Measurements from ENCODE around the gene SYPL2. TPM values are rescaled to one million over a fixed set of nuclear protein-coding genes. Genes with fewer than 3 reads are reported as not detected.

Gene SYPL2
- total RNA-seq: not detected in 2 replicates
- 0.02 TPM in 1 of 2 replicates, not detected in the other for polyA plus RNA-seq
- polyA plus RNA-seq (2011; cell fraction: cytosol; rRNA removed): not detected in 2 replicates
- not detected in 2 replicates for polyA plus RNA-seq (2011; cell fraction: nucleus; rRNA removed)
- not detected in 2 replicates for polyA plus RNA-seq (2012)
- not detected in 2 replicates for polyA minus RNA-seq
- 0.82 TPM for polyA minus RNA-seq (2011; cell fraction: cytosol; rRNA and poly(A)+ RNA removed)
- polyA minus RNA-seq (2011; cell fraction: nucleus; rRNA and poly(A)+ RNA removed): not detected in 2 replicates
- percentile 6 among the genes with signal in this experiment for Bru-seq, nascent RNA
- BruChase-seq, experiment 1, labeled RNA remaining after a 6-hour chase: percentile 9 among the genes with signal in this experiment
- BruChase-seq, experiment 2, labeled RNA remaining after a 2-hour chase: not detected
- long read RNA-seq: 0 reads

DNA sequence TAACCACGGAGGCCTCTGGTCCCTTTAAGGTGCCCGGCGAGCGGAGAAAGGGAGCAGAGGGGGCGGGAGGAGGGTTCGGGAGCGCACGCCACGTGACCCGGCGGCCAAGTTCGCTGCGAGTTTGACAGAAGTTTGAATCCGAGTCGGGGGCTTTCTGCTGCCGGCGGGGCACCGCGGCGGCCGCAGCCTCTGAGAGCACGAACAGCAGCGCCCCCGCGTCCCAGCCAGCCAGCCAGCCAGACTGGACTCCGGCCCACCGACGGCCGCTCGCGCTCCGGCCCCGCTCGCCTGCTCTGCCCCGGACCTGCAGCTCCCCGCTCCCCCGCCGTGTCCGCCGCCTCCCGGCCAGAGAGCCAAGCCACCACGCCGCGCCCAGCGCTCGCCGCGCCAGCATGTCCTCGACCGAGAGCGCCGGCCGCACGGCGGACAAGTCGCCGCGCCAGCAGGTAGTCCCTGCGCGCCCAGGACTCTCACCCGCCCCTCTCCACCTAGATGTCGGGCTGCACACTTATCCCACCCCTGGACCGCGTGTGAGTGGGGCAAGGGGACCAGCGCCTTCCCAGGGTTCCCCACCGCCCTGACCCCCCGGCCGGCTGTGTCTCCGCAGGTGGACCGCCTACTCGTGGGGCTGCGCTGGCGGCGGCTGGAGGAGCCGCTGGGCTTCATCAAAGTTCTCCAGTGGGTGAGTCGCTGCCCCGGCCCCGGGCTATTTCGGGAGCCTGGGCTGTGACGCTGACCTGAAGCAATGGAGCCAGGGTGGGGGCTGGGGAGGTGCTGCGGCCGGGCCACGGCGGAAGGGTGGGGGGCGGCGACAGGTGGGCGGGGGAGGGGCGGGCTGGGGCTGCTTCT lies at the start of gene SYPL2:
Gene SYPL2 (plus strand): TSS at position 95 of the 849 bp plus-strand sequence. CDS start 298 bp downstream, at position 393.
- no peaks in the 10 kb centered on the region for H4K20me1 ChIP-seq (replicated peaks; ENCODE audit: control insufficient read depth, extremely low read depth, insufficient read depth, low read length)
- dilution Hi-C loops (cut with MboI; ENCODE audit: extremely low pct_ligation_motif_present, low sequenced_read_pairs) (no loop called here), intact Hi-C loops (cut with micrococcal nuclease) (no loop called here)
- H3K79me2 ChIP-seq (ENCODE audit: control insufficient read depth, insufficient read depth, low read length): no peaks in the 10 kb centered on the region
- H3K36me3 ChIP-seq (ENCODE audit: control insufficient read depth in 2 of 2, extremely low read depth in 1 of 2, insufficient read depth in 2 of 2, low read length in 2 of 2): no peaks in the 10 kb centered on the region
- H3K27me3 ChIP-seq (ENCODE audit: control insufficient read depth in 2 of 2, insufficient read depth in 2 of 2, low read length in 2 of 2): peaks cover 62 to 87% of the 10 kb centered on the region in 2 experiments
- ChIA-PET POLR2A (no interaction called here), CTCF (interaction anchor here (1.6 kb wide), 1 partner anchor 24 kb away, joined by 3 read pairs; no protein-coding TSS in a partner anchor)
- H3K9me1 ChIP-seq (replicated peaks; ENCODE audit: control insufficient read depth, extremely low read depth, insufficient read depth, low read length): no peaks in the 10 kb centered on the region
- BruUV-seq (replicated peaks): no TSS peak
- H3K9me3 ChIP-seq (replicated peaks; ENCODE audit: control insufficient read depth, insufficient read depth, low read length): no peaks in the 10 kb centered on the region
- DNase-seq (ENCODE audit: low read depth, low spot score) (no peak), FAIRE-seq (no peak)
- peak within 1 kb of the TSS in 1 of 3 experiments; percentile 22 for H3K4me3 ChIP-seq (replicated peaks in 1 of 3; ENCODE audit: insufficient read depth in 1 of 3, low read depth in 1 of 3, low read length in 3 of 3)
- H2AFZ ChIP-seq (ENCODE audit: low read depth, low read length): peak within 1 kb of the TSS; percentile 83
- no peak within 1 kb of the TSS for H3K9ac ChIP-seq (replicated peaks; ENCODE audit: extremely low read depth, insufficient read depth, low read length)
- TF ChIP-seq POLR2A (IDR thresholded peaks at IDR 0.05; ENCODE audit: low read depth, low read length) (no peak), JUN (IDR thresholded peaks at IDR 0.05; ENCODE audit: borderline replicate concordance, insufficient read depth, insufficient read length, low read depth) (no peak), GATA2 (IDR thresholded peaks at IDR 0.05; ENCODE audit: insufficient read depth, insufficient read length, low read depth, low read length) (no peak), EZH2 (IDR thresholded peaks at IDR 0.05; ENCODE audit: borderline replicate concordance, low read depth, low read length, severe bottlenecking) (peak; percentile 94), POLR2AphosphoS5 (IDR thresholded peaks at IDR 0.05; ENCODE audit: insufficient read depth, low read depth, low read length) (no peak), MYC (IDR thresholded peaks at IDR 0.05; ENCODE audit: low read depth, low read length) (no peak)
- TF ChIP-seq, protein P1, sequence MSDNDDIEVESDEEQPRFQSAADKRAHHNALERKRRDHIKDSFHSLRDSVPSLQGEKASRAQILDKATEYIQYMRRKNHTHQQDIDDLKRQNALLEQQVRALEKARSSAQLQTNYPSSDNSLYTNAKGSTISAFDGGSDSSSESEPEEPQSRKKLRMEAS (IDR thresholded peaks at IDR 0.05; ENCODE audit: insufficient read depth, insufficient read length): no peak
- TF ChIP-seq, protein P2, sequence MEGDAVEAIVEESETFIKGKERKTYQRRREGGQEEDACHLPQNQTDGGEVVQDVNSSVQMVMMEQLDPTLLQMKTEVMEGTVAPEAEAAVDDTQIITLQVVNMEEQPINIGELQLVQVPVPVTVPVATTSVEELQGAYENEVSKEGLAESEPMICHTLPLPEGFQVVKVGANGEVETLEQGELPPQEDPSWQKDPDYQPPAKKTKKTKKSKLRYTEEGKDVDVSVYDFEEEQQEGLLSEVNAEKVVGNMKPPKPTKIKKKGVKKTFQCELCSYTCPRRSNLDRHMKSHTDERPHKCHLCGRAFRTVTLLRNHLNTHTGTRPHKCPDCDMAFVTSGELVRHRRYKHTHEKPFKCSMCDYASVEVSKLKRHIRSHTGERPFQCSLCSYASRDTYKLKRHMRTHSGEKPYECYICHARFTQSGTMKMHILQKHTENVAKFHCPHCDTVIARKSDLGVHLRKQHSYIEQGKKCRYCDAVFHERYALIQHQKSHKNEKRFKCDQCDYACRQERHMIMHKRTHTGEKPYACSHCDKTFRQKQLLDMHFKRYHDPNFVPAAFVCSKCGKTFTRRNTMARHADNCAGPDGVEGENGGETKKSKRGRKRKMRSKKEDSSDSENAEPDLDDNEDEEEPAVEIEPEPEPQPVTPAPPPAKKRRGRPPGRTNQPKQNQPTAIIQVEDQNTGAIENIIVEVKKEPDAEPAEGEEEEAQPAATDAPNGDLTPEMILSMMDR (IDR thresholded peaks at IDR 0.05; ENCODE audit: extremely low read depth in 1 of 2, insufficient read depth in 1 of 2, low read depth in 1 of 2, low read length in 2 of 2): no peak
- no peak within 1 kb of the TSS for H3K27ac ChIP-seq (ENCODE audit: insufficient read depth, low read depth, low read length)
- H3K4me1 ChIP-seq (ENCODE audit: control insufficient read depth, extremely low read depth, insufficient read depth, low read length): peaks cover 3% of the 10 kb centered on the region
- peak within 1 kb of the TSS; percentile 10 for H3K4me2 ChIP-seq (ENCODE audit: insufficient read depth, low read length)
